Trophoblast cell (in vitro differentiated cells and primary cell): ENCODE measurements around the gene PDCD2.

Experiments used
- DNase-seq, 2 donors: peaks; one replicate each; pipeline ENCODE4 v3.0.0-alpha.2; 2016
- H2AFZ ChIP-seq: 2 replicates; pipeline ENCODE4 v1.6.1; 2013; ENCODE audit warnings: low read length, moderate library complexity, mild to moderate bottlenecking; ENCODE audit not compliant: insufficient read depth, poor library complexity
- H2AK5ac ChIP-seq: 2 replicates; pipeline ENCODE4 v1.6.1; 2013; ENCODE audit warnings: mild to moderate bottlenecking, low read length
- H2BK120ac ChIP-seq: 2 replicates; pipeline ENCODE4 v1.6.1; 2013; ENCODE audit warnings: low read length, mild to moderate bottlenecking, moderate library complexity; ENCODE audit not compliant: insufficient read depth, poor library complexity
- H2BK12ac ChIP-seq: 2 replicates; pipeline ENCODE4 v1.6.1; 2013; ENCODE audit warnings: mild to moderate bottlenecking, low read length, moderate library complexity
- H2BK5ac ChIP-seq: 2 replicates; pipeline ENCODE4 v1.6.1; 2013; ENCODE audit warnings: low read length, low read depth, moderate library complexity, mild to moderate bottlenecking; ENCODE audit not compliant: poor library complexity
- H3K14ac ChIP-seq: 2 replicates; pipeline ENCODE4 v1.6.1; 2013; ENCODE audit warnings: mild to moderate bottlenecking, low read length
- H3K18ac ChIP-seq: 2 replicates; pipeline ENCODE4 v1.6.1; 2013; ENCODE audit warnings: mild to moderate bottlenecking, low read length
- H3K23ac ChIP-seq: 2 replicates; pipeline ENCODE4 v1.6.1; 2013; ENCODE audit warnings: low read length
- H3K27ac ChIP-seq: 2 replicates; pipeline ENCODE4 v1.5.1; 2013; ENCODE audit warnings: low read depth, mild to moderate bottlenecking, inconsistent platforms, low read length, moderate library complexity
- H3K27me3 ChIP-seq: 2 replicates; pipeline ENCODE4 v1.6.1; 2013; ENCODE audit warnings: inconsistent platforms, mild to moderate bottlenecking, low read length, moderate library complexity; ENCODE audit not compliant: insufficient read depth
- H3K36me3 ChIP-seq, 2 experiments: 1 replicate in 1 of 2; 2 replicates in 1 of 2; pipeline ENCODE4 v1.6.1; 2013; ENCODE audit warnings: low read length in 2 of 2, mild to moderate bottlenecking in 2 of 2, moderate library complexity in 1 of 2; ENCODE audit not compliant: insufficient read depth in 2 of 2, control insufficient read depth in 1 of 2
- H3K4ac ChIP-seq: 2 replicates; pipeline ENCODE4 v1.6.1; 2013; ENCODE audit warnings: low read depth, mild to moderate bottlenecking, low read length, moderate library complexity
- H3K4me1 ChIP-seq, 2 experiments: 1 replicate in 1 of 2; 2 replicates in 1 of 2; pipeline ENCODE4 v1.6.1; 2013; ENCODE audit warnings: low read length in 2 of 2, mild to moderate bottlenecking in 2 of 2, moderate library complexity in 1 of 2; ENCODE audit not compliant: insufficient read depth in 2 of 2, control insufficient read depth in 1 of 2
- H3K4me2 ChIP-seq: 2 replicates; pipeline ENCODE4 v1.6.1; 2013; ENCODE audit warnings: inconsistent platforms, mild to moderate bottlenecking, low read length, moderate library complexity
- H3K4me3 ChIP-seq: 2 replicates; pipeline ENCODE4 v1.5.1; 2013; ENCODE audit warnings: mild to moderate bottlenecking, low read depth, low read length, inconsistent platforms
- H3K79me1 ChIP-seq: one replicate; pipeline ENCODE4 v1.6.1; 2013; ENCODE audit warnings: low read length
- H3K79me2 ChIP-seq: 2 replicates; pipeline ENCODE4 v1.6.1; 2013; ENCODE audit warnings: low read length, mild to moderate bottlenecking; ENCODE audit not compliant: control insufficient read depth, insufficient read depth, poor library complexity
- H3K9ac ChIP-seq: 2 replicates; pipeline ENCODE4 v1.6.1; 2013; ENCODE audit warnings: mild to moderate bottlenecking, low read length
- H3K9me3 ChIP-seq: 2 replicates; pipeline ENCODE4 v1.6.1; 2013; ENCODE audit warnings: low read depth, mild to moderate bottlenecking, control low read depth, inconsistent platforms, low read length; ENCODE audit not compliant: insufficient read depth
- H4K12ac ChIP-seq: 2 replicates; pipeline ENCODE4 v1.6.1; 2013; ENCODE audit warnings: low read depth, mild to moderate bottlenecking, low read length, moderate library complexity
- H4K8ac ChIP-seq: 2 replicates; pipeline ENCODE4 v1.6.1; 2013; ENCODE audit warnings: low read depth, mild to moderate bottlenecking, low read length, moderate library complexity
- H4K91ac ChIP-seq: one replicate; pipeline ENCODE4 v1.6.1; 2013; ENCODE audit warnings: low read depth, mild to moderate bottlenecking, low read length, moderate library complexity
- WGBS: extraction: QIAGEN DNeasy Blood & Tissue Kit; methylation state at CpG from one replicate; pipeline ENCODE4 v1.1.7; 2013; ENCODE audit warnings: missing lambda C conversion rate; ENCODE audit not compliant: insufficient read length, insufficient coverage; ENCODE audit errors: extremely low coverage; 5-methylcytosine and 5-hydroxymethylcytosine counted together

The PDCD2 gene

GRCh38 chr6:170535004-170535403 lies 49.4 kb downstream of the PDCD2 start:
- H3K79me1 ChIP-seq = no peaks in the 10 kb centered on the region
- H3K18ac ChIP-seq = no peak overlapping the region
- H3K4me3 ChIP-seq = no peak overlapping the region
- no peaks in the 10 kb centered on the region for H3K9me3 ChIP-seq
- no peak overlapping the region for H3K14ac ChIP-seq
- no peaks in the 10 kb centered on the region for H3K79me2 ChIP-seq
- H2BK120ac ChIP-seq = no peak overlapping the region
- H3K4me2 ChIP-seq = no peak overlapping the region
- no peak overlapping the region for H4K12ac ChIP-seq
- H3K36me3 ChIP-seq = peaks cover 19 to 41% of the 10 kb centered on the region in 2 experiments
- H3K27ac ChIP-seq = no peak overlapping the region
- H3K9ac ChIP-seq = no peak overlapping the region
- no peak for DNase-seq
- H3K4me1 ChIP-seq = no peaks in the 10 kb centered on the region
- H2AK5ac ChIP-seq = no peak overlapping the region
- no peak overlapping the region for H3K4ac ChIP-seq
- H2BK12ac ChIP-seq = no peak overlapping the region
- no peak overlapping the region for H4K91ac ChIP-seq
- no peak overlapping the region for H3K23ac ChIP-seq
- no peak overlapping the region for H2BK5ac ChIP-seq
- no peak overlapping the region for H2AFZ ChIP-seq
- H4K8ac ChIP-seq = no peak overlapping the region
- no CpG with 5 or more reads among the region's 5 CpGs for WGBS
- no peaks in the 10 kb centered on the region for H3K27me3 ChIP-seq

- H4K12ac ChIP-seq = no peak overlapping the region
- no peak overlapping the region for H2BK120ac ChIP-seq
- H3K27ac ChIP-seq = no peak overlapping the region
- no peak overlapping the region for H2BK5ac ChIP-seq
- no peaks in the 10 kb centered on the region for H3K79me2 ChIP-seq
- no peak overlapping the region for H2AK5ac ChIP-seq
- WGBS = no CpG with 5 or more reads among the region's 2 CpGs
- H2BK12ac ChIP-seq = no peak overlapping the region
- no peak overlapping the region for H3K9ac ChIP-seq
- no peak overlapping the region for H3K4ac ChIP-seq
- no peak overlapping the region for H3K4me2 ChIP-seq
- no peak overlapping the region for H2AFZ ChIP-seq
- peaks cover 19 to 40% of the 10 kb centered on the region in 2 experiments for H3K36me3 ChIP-seq
- no peak overlapping the region for H4K8ac ChIP-seq
- no peak overlapping the region for H4K91ac ChIP-seq
- H3K79me1 ChIP-seq = no peaks in the 10 kb centered on the region
- no peaks in the 10 kb centered on the region for H3K27me3 ChIP-seq
- H3K4me3 ChIP-seq = no peak overlapping the region
- no peak overlapping the region for H3K18ac ChIP-seq
- H3K9me3 ChIP-seq = no peaks in the 10 kb centered on the region
- DNase-seq = no peak
- H3K4me1 ChIP-seq = no peaks in the 10 kb centered on the region
- no peak overlapping the region for H3K14ac ChIP-seq
- no peak overlapping the region for H3K23ac ChIP-seq
Observed at GRCh38 chr6:170533792-170534191, 50.6 kb downstream of the PDCD2 start.

GRCh38 chr6:170532867-170533488 lies 51.5 kb downstream of the PDCD2 start:
- Histone ChIP-seq H3K18ac (no peak overlapping the region), H3K27me3 (no peaks in the 10 kb centered on the region), H3K14ac (no peak overlapping the region), H2BK120ac (no peak overlapping the region), H3K79me1 (no peaks in the 10 kb centered on the region), H3K9ac (no peak overlapping the region), H3K4ac (no peak overlapping the region), H4K12ac (no peak overlapping the region), H3K4me2 (no peak overlapping the region), H3K27ac (no peak overlapping the region), H3K23ac (no peak overlapping the region), H2BK12ac (no peak overlapping the region), H2BK5ac (no peak overlapping the region), H4K91ac (no peak overlapping the region), H3K79me2 (no peaks in the 10 kb centered on the region), H3K36me3 (peaks cover 14 to 33% of the 10 kb centered on the region in 2 experiments), H2AK5ac (no peak overlapping the region), H2AFZ (no peak overlapping the region), H3K9me3 (no peaks in the 10 kb centered on the region), H3K4me1 (no peaks in the 10 kb centered on the region), H4K8ac (no peak overlapping the region), H3K4me3 (no peak overlapping the region)
- no peak for DNase-seq
- WGBS = no CpG with 5 or more reads among the region's 7 CpGs

- H3K18ac ChIP-seq = no peak overlapping the region
- H3K79me1 ChIP-seq = no peaks in the 10 kb centered on the region
- H2AFZ ChIP-seq = no peak overlapping the region
- no peak overlapping the region for H3K27ac ChIP-seq
- H3K14ac ChIP-seq = no peak overlapping the region
- no peak overlapping the region for H2BK120ac ChIP-seq
- H2AK5ac ChIP-seq = no peak overlapping the region
- H2BK12ac ChIP-seq = no peak overlapping the region
- no peak overlapping the region for H4K12ac ChIP-seq
- no peaks in the 10 kb centered on the region for H3K79me2 ChIP-seq
- H3K9me3 ChIP-seq = no peaks in the 10 kb centered on the region
- WGBS = no CpG with 5 or more reads among the region's 5 CpGs
- no peak overlapping the region for H4K8ac ChIP-seq
- no peaks in the 10 kb centered on the region for H3K27me3 ChIP-seq
- H3K4me1 ChIP-seq = no peaks in the 10 kb centered on the region
- no peak overlapping the region for H3K9ac ChIP-seq
- H4K91ac ChIP-seq = no peak overlapping the region
- H3K23ac ChIP-seq = no peak overlapping the region
- no peak overlapping the region for H3K4me3 ChIP-seq
- no peak overlapping the region for H2BK5ac ChIP-seq
- no peak overlapping the region for H3K4me2 ChIP-seq
- DNase-seq = peak; percentile 61 to 81
- H3K4ac ChIP-seq = no peak overlapping the region
- H3K36me3 ChIP-seq = peaks cover 6 to 9% of the 10 kb centered on the region in 2 experiments
Observed at GRCh38 chr6:170529839-170530469, 54.5 kb downstream of the PDCD2 start.
